H9 (cell line): ENCODE results near the gene PDE5A. TPM values are rescaled to one million over a fixed set of nuclear protein-coding genes. Genes with fewer than 3 reads are reported as not detected.

Experiments used
- DNase-seq: peaks from one replicate; pipeline ENCODE4 v3.0.0-alpha.2; 2017
- H2AFZ ChIP-seq: one replicate; pipeline ENCODE4 v1.6.1; 2013; ENCODE audit warnings: mild to moderate bottlenecking, low read length, control low read depth, moderate library complexity
- H2AK5ac ChIP-seq: 2 replicates; pipeline ENCODE4 v1.6.1; 2013; ENCODE audit warnings: low read length, control low read depth, mixed read lengths; ENCODE audit not compliant: insufficient read length
- H2BK120ac ChIP-seq: one replicate; pipeline ENCODE4 v1.6.1; 2013; ENCODE audit warnings: low read depth, mild to moderate bottlenecking, low read length, control low read depth, inconsistent platforms; ENCODE audit not compliant: poor library complexity, severe bottlenecking
- H2BK12ac ChIP-seq: 2 replicates; pipeline ENCODE4 v1.6.1; 2013; ENCODE audit warnings: low read length, control low read depth, mixed read lengths, low read depth; ENCODE audit not compliant: insufficient read length
- H2BK15ac ChIP-seq: 2 replicates; pipeline ENCODE4 v1.6.1; 2013; ENCODE audit warnings: low read depth, low read length, control low read depth
- H2BK20ac ChIP-seq: one replicate; pipeline ENCODE4 v1.6.1; 2013; ENCODE audit warnings: low read depth, mild to moderate bottlenecking, low read length, control low read depth, inconsistent platforms; ENCODE audit not compliant: poor library complexity, severe bottlenecking
- H2BK5ac ChIP-seq: 2 replicates; pipeline ENCODE4 v1.6.1; 2013; ENCODE audit warnings: low read length, control low read depth, mixed read lengths; ENCODE audit not compliant: insufficient read length
- H3K14ac ChIP-seq: 2 replicates; pipeline ENCODE4 v1.6.1; 2013; ENCODE audit warnings: low read length, control low read depth; ENCODE audit not compliant: insufficient read depth
- H3K18ac ChIP-seq: 2 replicates; pipeline ENCODE4 v1.6.1; 2013; ENCODE audit warnings: low read depth, mild to moderate bottlenecking, mixed read lengths, low read length, control low read depth; ENCODE audit not compliant: insufficient read length
- H3K23ac ChIP-seq: 2 replicates; pipeline ENCODE4 v1.6.1; 2013; ENCODE audit warnings: low read length, control low read depth, mixed read lengths, low read depth; ENCODE audit not compliant: insufficient read length
- H3K23me2 ChIP-seq: 2 replicates; pipeline ENCODE4 v1.6.1; 2013; ENCODE audit warnings: low read depth, mild to moderate bottlenecking, mixed read lengths, low read length, control low read depth; ENCODE audit not compliant: insufficient read length, poor library complexity, severe bottlenecking
- H3K27ac ChIP-seq: 2 replicates; pipeline ENCODE4 v1.5.1; 2013; ENCODE audit warnings: low read length, control low read depth, mixed read lengths, low read depth; ENCODE audit not compliant: insufficient read length
- H3K27me3 ChIP-seq: 2 replicates; pipeline ENCODE4 v1.6.1; 2013; ENCODE audit warnings: low read length, control low read depth, inconsistent platforms; ENCODE audit not compliant: insufficient read depth
- H3K4ac ChIP-seq: 2 replicates; pipeline ENCODE4 v1.6.1; 2013; ENCODE audit warnings: low read depth, mild to moderate bottlenecking, control low read depth, inconsistent platforms, low read length, moderate library complexity
- H3K4me1 ChIP-seq: 2 replicates; pipeline ENCODE4 v1.6.1; 2013; ENCODE audit warnings: low read length, control low read depth, inconsistent platforms; ENCODE audit not compliant: insufficient read depth
- H3K4me2 ChIP-seq: 2 replicates; pipeline ENCODE4 v1.6.1; 2013; ENCODE audit warnings: low read length, control low read depth, mixed read lengths; ENCODE audit not compliant: insufficient read length, insufficient read depth
- H3K56ac ChIP-seq: 2 replicates; pipeline ENCODE4 v1.6.1; 2013; ENCODE audit warnings: low read depth, mild to moderate bottlenecking, mixed read lengths, low read length, control low read depth; ENCODE audit not compliant: insufficient read length
- H3K79me1 ChIP-seq: 2 replicates; pipeline ENCODE4 v1.6.1; 2013; ENCODE audit warnings: low read depth, mild to moderate bottlenecking, moderate library complexity, low read length, control low read depth, inconsistent platforms; ENCODE audit not compliant: insufficient read depth, poor library complexity, severe bottlenecking
- H3K79me2 ChIP-seq: 2 replicates; pipeline ENCODE4 v1.6.1; 2013; ENCODE audit warnings: low read length, control low read depth, inconsistent platforms; ENCODE audit not compliant: insufficient read depth
- H3K9ac ChIP-seq: 2 replicates; pipeline ENCODE4 v1.6.1; 2013; ENCODE audit warnings: low read length, control low read depth, mixed read lengths; ENCODE audit not compliant: insufficient read length; ENCODE audit errors: extremely low read depth
- H3K9me3 ChIP-seq: one replicate; pipeline ENCODE4 v1.6.1; 2013; ENCODE audit warnings: low read depth, low read length, inconsistent platforms; ENCODE audit not compliant: control insufficient read depth
- H3T11ph ChIP-seq: one replicate; pipeline ENCODE4 v1.6.1; 2013; ENCODE audit warnings: mild to moderate bottlenecking, low read length, control low read depth, inconsistent platforms
- H4K20me1 ChIP-seq: one replicate; pipeline ENCODE4 v1.6.1; 2013; ENCODE audit not compliant: control insufficient read depth, insufficient read length, insufficient read depth
- H4K5ac ChIP-seq: 2 replicates; pipeline ENCODE4 v1.6.1; 2013; ENCODE audit warnings: low read depth, mild to moderate bottlenecking, mixed read lengths, low read length, control low read depth; ENCODE audit not compliant: insufficient read length
- H4K8ac ChIP-seq: replicated peaks from 2 replicates; pipeline ENCODE4 v1.6.1; 2013; ENCODE audit warnings: low read length, control low read depth, mixed read lengths, low read depth; ENCODE audit not compliant: insufficient read length
- H4K91ac ChIP-seq: 2 replicates; pipeline ENCODE4 v1.6.1; 2013; ENCODE audit warnings: low read depth, mild to moderate bottlenecking, moderate library complexity, mixed read lengths, low read length, control low read depth; ENCODE audit not compliant: insufficient read length
- H3K27ac Mint-ChIP-seq, 3 experiments: 2 replicates in 2 of 3; 3 replicates in 1 of 3; pipeline ENCODE4 v1.8.0; 2020 to 2021; ENCODE audit warnings: mixed read lengths in 3 of 3, mild to moderate bottlenecking in 1 of 3, moderate library complexity in 1 of 3
- H3K27me3 Mint-ChIP-seq: 2 replicates; pipeline ENCODE4 v1.8.0; 2021; ENCODE audit warnings: low read depth, mild to moderate bottlenecking, moderate library complexity, mixed read lengths
- H3K36me3 Mint-ChIP-seq, 3 experiments: 2 replicates in 2 of 3; 3 replicates in 1 of 3; pipeline ENCODE4 v1.8.0; 2020 to 2021; ENCODE audit warnings: low read depth in 3 of 3, mixed read lengths in 3 of 3; ENCODE audit not compliant: insufficient read depth in 1 of 3
- H3K4me1 Mint-ChIP-seq, 2 experiments: 2 replicates each; pipeline ENCODE4 v1.8.0; 2020; ENCODE audit warnings: mixed read lengths in 2 of 2
- H3K4me3 Mint-ChIP-seq, 2 experiments: 2 replicates in 1 of 2; 3 replicates in 1 of 2; pipeline ENCODE4 v1.8.0; 2020 to 2021; ENCODE audit warnings: mild to moderate bottlenecking in 2 of 2, mixed read lengths in 2 of 2, moderate library complexity in 1 of 2
- H3K9me3 Mint-ChIP-seq, 2 experiments: 2 replicates in 1 of 2; 3 replicates in 1 of 2; pipeline ENCODE4 v1.8.0; 2020; ENCODE audit warnings: mild to moderate bottlenecking in 2 of 2, mixed read lengths in 2 of 2, moderate library complexity in 1 of 2
- CTCF ChIP-seq: fragments of 200-600 bp; sonication (generic); conservative IDR thresholded peaks from 3 replicates; pipeline ENCODE4 v1.8.0; 2021; ENCODE audit warnings: antibody characterized with exemption, mild to moderate bottlenecking
- WGBS: extraction: QIAGEN DNeasy Blood & Tissue Kit; methylation state at CpG from one replicate; pipeline ENCODE4 v1.1.7; 2013; ENCODE audit warnings: missing lambda C conversion rate, low lambda C conversion rate, mixed read lengths; ENCODE audit not compliant: insufficient read length; ENCODE audit errors: extremely low coverage; 5-methylcytosine and 5-hydroxymethylcytosine counted together
- total RNA-seq: library from RNA; stranded (reverse); gene quantifications from 2 replicates; pipeline ENCODE4 v1.2.1, GENCODE V29; 2021

The PDE5A gene
- total RNA-seq, 1 experiment from 2014 or later = 15.7 TPM

- Histone ChIP-seq H3K18ac (no peak overlapping the region), H3K4ac (no peak overlapping the region), H3K79me2 (no peaks in the 10 kb centered on the region), H4K8ac (no peak overlapping the region), H3K4me1 (no peaks in the 10 kb centered on the region), H3K23me2 (no peaks in the 10 kb centered on the region), H2BK120ac (no peak overlapping the region), H3K23ac (no peak overlapping the region), H3K14ac (no peak overlapping the region), H2BK5ac (no peak overlapping the region), H2AK5ac (no peak overlapping the region), H3K27ac (no peak overlapping the region), H2BK12ac (no peak overlapping the region), H3T11ph (no peak overlapping the region), H4K20me1 (no peaks in the 10 kb centered on the region), H2BK20ac (no peak overlapping the region), H4K5ac (no peak overlapping the region), H3K56ac (no peak overlapping the region), H2AFZ (no peak overlapping the region), H3K79me1 (no peaks in the 10 kb centered on the region), H3K9me3 (no peaks in the 10 kb centered on the region), H3K27me3 (no peaks in the 10 kb centered on the region), H3K4me2 (no peak overlapping the region), H3K9ac (no peak overlapping the region), H2BK15ac (no peak overlapping the region), H4K91ac (no peak overlapping the region)
- TF ChIP-seq CTCF = no peak
- Mint-ChIP-seq H3K9me3 (no peaks in the 10 kb centered on the region), H3K27ac (no peak overlapping the region), H3K4me3 (no peak overlapping the region), H3K36me3 (no peaks in the 10 kb centered on the region), H3K4me1 (no peaks in the 10 kb centered on the region), H3K27me3 (no peaks in the 10 kb centered on the region)
- no peak for DNase-seq
- no CpG with 5 or more reads among the region's 1 CpG for WGBS
These were observed 24.4 kb upstream of the PDE5A start for GRCh38 chr4:119652998-119653397.
